Measurements from ENCODE around the gene FRAS1.
"Not testable (repeated sequence)": the region's sequence is repeated elsewhere in the genome, so short reads cannot be mapped to it uniquely, and the experiment has no call there.

DNA sequence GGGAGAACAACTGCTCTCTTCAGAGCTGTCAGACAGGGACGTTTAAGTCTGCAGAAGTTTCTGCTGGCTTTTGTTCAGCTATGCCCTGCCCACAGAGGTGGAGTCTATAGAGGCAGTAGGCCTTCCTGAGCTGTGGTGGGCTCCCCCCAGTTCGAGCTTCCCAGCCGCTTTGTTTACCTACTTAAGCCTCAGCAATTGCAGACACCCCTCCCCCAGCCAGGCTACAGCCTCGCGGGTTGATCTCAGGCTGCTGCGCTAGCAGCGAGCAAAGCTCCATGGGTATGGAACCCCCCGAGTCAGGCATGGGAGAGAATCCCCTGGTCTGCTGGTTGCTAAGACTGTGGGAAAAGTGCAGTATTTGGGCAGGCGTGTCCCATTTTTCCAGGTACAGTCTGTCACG lies 449.1 kb downstream of the FRAS1 start:
- not testable (repeated sequence) for TF ChIP-seq CTCF (IDR thresholded peaks at IDR 0.05; ENCODE audit: insufficient read depth, low read depth, low read length); EZH2 (IDR thresholded peaks at IDR 0.05; ENCODE audit: insufficient read depth, low read length)
